Esophagus muscularis mucosa (tissue), 4 donors: Measurements from ENCODE around the gene IL10. TPM values are rescaled to one million over a fixed set of nuclear protein-coding genes. Genes with fewer than 3 reads are reported as not detected.
A peak's percentile ranks its signal among the peaks of the same experiment; 100 is the strongest.

Experiments used
- DNase-seq: peaks from one replicate; pipeline ENCODE4 v3.0.0-alpha.2; 2017; ENCODE audit errors: extremely low spot score
- H3K27ac ChIP-seq, 4 donors: fragments of 200-600 bp; sonication (generic); replicated peaks in 1 of 4; 1 replicate in 3 of 4; 2 replicates in 1 of 4; pipeline ENCODE4 v1.5.1; 2016 to 2019; ENCODE audit warnings: mild to moderate bottlenecking in 1 of 4
- H3K27me3 ChIP-seq, 4 donors: fragments of 200-600 bp; sonication (generic); one replicate each; pipeline versions ENCODE4 v1.5.1 to v1.6.0; 2016 to 2019
- H3K36me3 ChIP-seq, 4 donors: fragments of 200-600 bp; sonication (generic); one replicate each; pipeline ENCODE4 v1.5.1; 2016 to 2019
- H3K4me1 ChIP-seq, 4 donors: fragments of 200-600 bp; sonication (generic); one replicate each; pipeline ENCODE4 v1.5.1; 2016 to 2019
- H3K4me3 ChIP-seq, 4 donors: fragments of 200-600 bp; sonication (generic); 1 replicate in 2 of 4; 2 replicates in 2 of 4; pipeline ENCODE4 v1.5.1; 2016 to 2019; ENCODE audit warnings: mild to moderate bottlenecking in 4 of 4, moderate library complexity in 1 of 4
- H3K9me3 ChIP-seq, 4 donors: fragments of 200-600 bp; sonication (generic); 1 replicate in 3 of 4; 2 replicates in 1 of 4; pipeline ENCODE4 v1.5.1; 2016 to 2019
- CTCF ChIP-seq, 3 experiments: fragments of 200-600 bp in 2 of 3; fragments of 450-650 bp in 1 of 3; sonication (generic) in 2 of 3; IDR thresholded peaks; one replicate each; pipeline ENCODE4 v1.5.1; 2017 to 2019; ENCODE audit warnings: antibody characterized with exemption in 3 of 3, mild to moderate bottlenecking in 2 of 3, moderate library complexity in 1 of 3
- EP300 ChIP-seq: sonication (generic); formaldehyde crosslinking; IDR thresholded peaks from one replicate; pipeline ENCODE4 v1.6.1; 2017; ENCODE audit warnings: antibody characterized with exemption
- POLR2A ChIP-seq: fragments of 450-650 bp; IDR thresholded peaks from one replicate; pipeline ENCODE4 v1.6.1; 2017; ENCODE audit warnings: antibody characterized with exemption, moderate library complexity, mild to moderate bottlenecking, low read depth
- POLR2AphosphoS5 ChIP-seq, 2 donors: sonication (generic); formaldehyde crosslinking; IDR thresholded peaks; one replicate each; pipeline ENCODE4 v1.6.1; 2017; ENCODE audit warnings: antibody characterized with exemption in 2 of 2
- WGBS: methylation state at CpG from one replicate; pipeline ENCODE4 v1.1.5; 2018; 5-methylcytosine and 5-hydroxymethylcytosine counted together
- intact Hi-C: fragments of 100-400 bp; cut with DNase I; formaldehyde crosslinking; loops from one replicate; pipeline ENCODE4 v1.15.1; 2023
- total RNA-seq, 4 donors: library from RNA; depleted of rRNA; stranded (reverse); fragments of >200 nt; gene quantifications; one replicate each; pipeline versions ENCODE4 v1.1.0 to v1.2.1, GENCODE V29; 2016

IL10 gene
- 1 to 10 TPM in 3 of 4 donors, under 1 TPM in 1; 0.83 to 5.1 (median 3.5) TPM for total RNA-seq

DNA sequence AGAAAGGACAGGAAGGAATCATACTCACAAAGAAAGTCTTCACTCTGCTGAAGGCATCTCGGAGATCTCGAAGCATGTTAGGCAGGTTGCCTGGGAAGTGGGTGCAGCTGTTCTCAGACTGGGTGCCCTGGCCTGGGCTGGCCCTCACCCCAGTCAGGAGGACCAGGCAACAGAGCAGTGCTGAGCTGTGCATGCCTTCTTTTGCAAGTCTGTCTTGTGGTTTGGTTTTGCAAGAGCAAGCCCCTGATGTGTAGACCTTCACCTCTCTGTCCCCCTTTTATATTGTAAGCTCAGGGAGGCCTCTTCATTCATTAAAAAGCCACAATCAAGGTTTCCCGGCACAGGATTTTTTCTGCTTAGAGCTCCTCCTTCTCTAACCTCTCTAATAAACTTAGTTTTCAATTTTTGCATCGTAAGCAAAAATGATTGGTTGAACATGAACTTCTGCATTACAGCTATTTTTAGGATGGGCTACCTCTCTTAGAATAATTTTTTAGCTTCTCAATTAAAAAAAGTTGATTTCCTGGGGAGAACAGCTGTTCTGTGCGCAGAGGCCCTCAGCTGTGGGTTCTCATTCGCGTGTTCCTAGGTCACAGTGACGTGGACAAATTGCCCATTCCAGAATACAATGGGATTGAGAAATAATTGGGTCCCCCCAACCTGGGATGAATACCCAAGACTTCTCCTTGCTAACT, at the start of gene IL10:
Gene IL10 (minus strand): TSS at position 252 of the 695 bp plus-strand sequence. CDS start 59 bp downstream, at position 193.
- no peaks in the 10 kb centered on the region for H3K9me3 ChIP-seq
- no peaks in the 10 kb centered on the region for H3K4me1 ChIP-seq
- H3K27ac ChIP-seq: peak within 1 kb of the TSS in 2 of 4 donors; percentile 41 to 51
- H3K4me3 ChIP-seq: peak within 1 kb of the TSS in 1 of 4 donors; percentile 1
- no peaks in the 10 kb centered on the region for H3K36me3 ChIP-seq
- no peak for DNase-seq
- intact Hi-C loops: no loop called here
- TF ChIP-seq POLR2A (no peak), POLR2AphosphoS5 (IDR thresholded peaks at IDR 0.05) (peak in 1 of 2 donors; percentile 39)
- WGBS: 81% methylated on average over 8 of the region's 8 CpGs
- peaks cover 0 to 14% (median 0%) of the 10 kb centered on the region in 4 donors for H3K27me3 ChIP-seq

DNA sequence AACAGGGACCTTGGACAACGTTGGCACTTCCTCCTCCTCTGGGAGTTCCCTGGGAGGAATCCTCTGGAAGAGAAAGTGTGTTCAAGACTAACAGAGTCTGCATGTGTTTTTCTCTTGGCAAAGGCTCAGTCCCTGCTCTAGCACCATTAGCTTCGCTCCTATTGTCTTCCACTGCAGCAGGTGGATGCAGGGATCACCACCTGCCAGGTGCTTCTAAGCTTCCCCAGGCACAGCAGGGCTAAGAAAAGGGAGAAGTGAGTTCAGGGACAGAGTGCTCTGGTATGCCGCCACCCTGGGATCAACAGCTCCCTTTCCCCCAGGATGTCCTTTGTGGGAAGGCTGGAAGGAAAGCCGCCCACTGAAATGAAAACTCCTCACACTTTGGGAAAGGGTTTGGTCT, 49.2 kb upstream of the IL10 start:
- no peak for TF ChIP-seq POLR2AphosphoS5 (IDR thresholded peaks at IDR 0.05)
- TF ChIP-seq CTCF (IDR thresholded peaks at IDR 0.05): no peak
- TF ChIP-seq POLR2A: no peak
- no peak for TF ChIP-seq EP300
- DNase-seq: no peak
- intact Hi-C loops: no loop called here
- WGBS: 67% methylated on average over 2 of the region's 4 CpGs
- Histone ChIP-seq H3K4me3 (no peak overlapping the region), H3K27me3 (no peaks in the 10 kb centered on the region), H3K36me3 (no peaks in the 10 kb centered on the region), H3K27ac (no peak overlapping the region), H3K4me1 (peaks cover 0 to 19% (median 16%) of the 10 kb centered on the region in 4 donors), H3K9me3 (no peaks in the 10 kb centered on the region)

DNA sequence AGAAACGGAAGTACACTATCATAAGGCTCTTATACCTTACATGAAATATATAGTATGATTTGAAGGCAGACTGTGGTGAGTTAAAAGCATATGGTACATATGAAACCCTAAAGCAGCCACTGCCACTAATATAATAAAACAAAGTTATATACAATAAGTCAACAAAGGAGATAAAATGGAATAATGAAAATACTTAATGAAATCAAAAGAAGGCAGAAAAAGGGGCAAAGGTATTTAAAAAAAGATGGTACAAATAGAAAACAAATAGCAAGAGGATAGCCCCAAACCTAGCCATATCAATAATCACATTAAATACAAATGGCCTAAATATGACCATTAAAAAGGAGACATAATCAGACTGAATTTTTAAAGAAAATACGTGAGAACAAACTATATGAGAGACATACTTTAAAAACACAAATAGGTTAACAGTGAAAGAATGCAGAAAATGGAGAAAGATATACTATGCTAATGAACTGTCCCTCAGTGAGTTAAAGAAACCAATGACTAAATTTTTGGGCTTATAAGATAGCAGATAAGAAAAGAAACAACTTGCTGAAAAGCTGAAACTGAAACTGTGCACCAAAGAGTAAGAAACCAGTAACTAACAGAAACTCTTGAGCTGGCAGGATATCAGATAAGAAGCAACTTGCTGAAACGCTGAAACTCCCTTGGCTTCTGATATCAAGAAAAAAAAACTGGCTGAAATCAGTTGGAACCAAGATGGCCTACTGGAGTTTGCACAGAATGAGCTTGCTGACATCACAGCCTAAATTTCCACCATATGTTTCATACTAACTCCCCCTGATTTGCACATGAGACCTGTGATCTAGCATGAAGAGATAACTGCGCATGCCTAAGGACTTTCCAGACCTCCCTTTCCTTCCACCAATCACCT, 44.3 kb upstream of the IL10 start:
- DNase-seq: no peak
- Histone ChIP-seq H3K27me3 (no peaks in the 10 kb centered on the region), H3K27ac (no peak overlapping the region), H3K9me3 (peaks cover 0 to 10% (median 3%) of the 10 kb centered on the region in 4 donors), H3K4me1 (peaks cover 0 to 7% (median 0%) of the 10 kb centered on the region in 4 donors), H3K4me3 (no peak overlapping the region), H3K36me3 (no peaks in the 10 kb centered on the region)
- intact Hi-C loops: no loop called here
- 74% methylated on average over 4 of the region's 4 CpGs for WGBS
- TF ChIP-seq CTCF (IDR thresholded peaks at IDR 0.05) (no peak), POLR2A (no peak), POLR2AphosphoS5 (IDR thresholded peaks at IDR 0.05) (no peak)

GRCh38 chr1:206814716-206815341, 42.5 kb upstream of the IL10 start:
- no peak overlapping the region for H3K4me3 ChIP-seq
- intact Hi-C loops: no loop called here
- TF ChIP-seq POLR2AphosphoS5 (IDR thresholded peaks at IDR 0.05): no peak
- TF ChIP-seq EP300: no peak
- TF ChIP-seq POLR2A: no peak
- TF ChIP-seq CTCF (IDR thresholded peaks at IDR 0.05): no peak
- no peaks in the 10 kb centered on the region for H3K36me3 ChIP-seq
- H3K27ac ChIP-seq: no peak overlapping the region
- H3K27me3 ChIP-seq: no peaks in the 10 kb centered on the region
- DNase-seq: no peak
- 57% methylated on average over 2 of the region's 2 CpGs for WGBS
- H3K4me1 ChIP-seq: peaks cover 0 to 7% (median 0%) of the 10 kb centered on the region in 4 donors
- H3K9me3 ChIP-seq: peaks cover 0 to 10% (median 3%) of the 10 kb centered on the region in 4 donors
